ENCODE data around the gene PKD1L1. TPM values are rescaled to one million over a fixed set of nuclear protein-coding genes. Genes with fewer than 3 reads are reported as not detected.

Gene PKD1L1
- total RNA-seq, 6 donors from 2014 or later = 0.46 to 4.8 (median 0.75) TPM

- Histone ChIP-seq H3K27ac (peak overlapping the region; percentile 84 to 90 (median 90)), H3K27me3 (no peaks in the 10 kb centered on the region), H3K4me3 (peak overlapping the region in 3 of 4 donors; percentile 57 to 67 (median 61)), H3K4me1 (peaks cover 7 to 10% (median 10%) of the 10 kb centered on the region in 4 donors), H3K9me3 (no peaks in the 10 kb centered on the region), H3K36me3 (peaks cover 21 to 37% (median 30%) of the 10 kb centered on the region in 4 donors)
- ATAC-seq (ENCODE audit: low FRiP score in 2 of 2) (no peak), DNase-seq (no peak)
- 42 to 45% methylated on average over 7 of the region's 7 CpGs for WGBS, 2 donors
- TF ChIP-seq POLR2A (IDR thresholded peaks at IDR 0.05) = no peak
- no peak for TF ChIP-seq CTCF (IDR thresholded peaks at IDR 0.05)
- no peak for TF ChIP-seq EP300 (IDR thresholded peaks at IDR 0.05)
- TF ChIP-seq POLR2AphosphoS5 (IDR thresholded peaks at IDR 0.05) = no peak
These were observed 31.5 kb upstream of the PKD1L1 start for GRCh38 chr7:47979832-47980181.

GRCh38 chr7:47979145-47979831, 31.0 kb upstream of the PKD1L1 start, which contains the start of gene HUS1:
Gene HUS1 (minus strand): TSS chr7:47979615. CDS start chr7:47979519, 96 bp downstream.
- 1 to 3% methylated on average over 30 to 57 of the region's 62 CpGs for WGBS, 2 donors
- ATAC-seq (ENCODE audit: low FRiP score in 2 of 2) = peak; percentile 99 to 100
- peaks cover 7 to 10% (median 10%) of the 10 kb centered on the region in 4 donors for H3K4me1 ChIP-seq
- H3K36me3 ChIP-seq = peaks cover 24 to 42% (median 36%) of the 10 kb centered on the region in 4 donors
- peak; percentile 95 to 98 for DNase-seq
- no peaks in the 10 kb centered on the region for H3K9me3 ChIP-seq
- H3K27me3 ChIP-seq = no peaks in the 10 kb centered on the region
- TF ChIP-seq POLR2AphosphoS5 (IDR thresholded peaks at IDR 0.05) (peak; percentile 93 to 94), CTCF (IDR thresholded peaks at IDR 0.05) (peak in 2 of 6 experiments; percentile 9 to 24), POLR2A (IDR thresholded peaks at IDR 0.05) (peak in 3 of 4 donors; percentile 39 to 90 (median 82)), EP300 (IDR thresholded peaks at IDR 0.05) (peak in 1 of 4 donors; percentile 20)
- H3K27ac ChIP-seq = peak within 1 kb of the TSS; percentile 84 to 90 (median 90)
- H3K4me3 ChIP-seq = peak within 1 kb of the TSS; percentile 48 to 67 (median 59)

GRCh38 chr7:47978790-47979144, 30.5 kb upstream of the PKD1L1 start:
- Histone ChIP-seq H3K36me3 (peaks cover 24 to 47% (median 41%) of the 10 kb centered on the region in 4 donors), H3K4me1 (peaks cover 7 to 10% (median 10%) of the 10 kb centered on the region in 4 donors), H3K27me3 (no peaks in the 10 kb centered on the region), H3K9me3 (no peaks in the 10 kb centered on the region), H3K27ac (peak overlapping the region; percentile 84 to 90 (median 90)), H3K4me3 (peak overlapping the region; percentile 48 to 67 (median 59))
- TF ChIP-seq POLR2A (IDR thresholded peaks at IDR 0.05) (no peak), CTCF (IDR thresholded peaks at IDR 0.05) (no peak), POLR2AphosphoS5 (IDR thresholded peaks at IDR 0.05) (no peak), EP300 (IDR thresholded peaks at IDR 0.05) (no peak)
- WGBS, 2 donors = 8 to 11% methylated on average over 3 to 4 of the region's 4 CpGs
- DNase-seq = no peak
- ATAC-seq (ENCODE audit: low FRiP score in 2 of 2) = peak in 1 of 2 donors; percentile 6

- Histone ChIP-seq H3K9me3 (no peaks in the 10 kb centered on the region), H3K27ac (no peak overlapping the region), H3K27me3 (no peaks in the 10 kb centered on the region), H3K4me1 (peaks cover 12 to 31% (median 18%) of the 10 kb centered on the region in 4 donors), H3K36me3 (peaks cover 31 to 79% (median 48%) of the 10 kb centered on the region in 4 donors), H3K4me3 (no peak overlapping the region)
- 74 to 85% methylated on average over 1 of the region's 1 CpG for WGBS, 2 donors
- DNase-seq (no peak), ATAC-seq (ENCODE audit: low FRiP score in 2 of 2) (no peak)
- TF ChIP-seq POLR2AphosphoS5 (IDR thresholded peaks at IDR 0.05) (no peak), CTCF (IDR thresholded peaks at IDR 0.05) (no peak), POLR2A (IDR thresholded peaks at IDR 0.05) (no peak), EP300 (IDR thresholded peaks at IDR 0.05) (no peak)
These were observed 25.5 kb upstream of the PKD1L1 start for GRCh38 chr7:47973739-47974138.
